PC-9 (cell line): ENCODE data around the gene MAST4.

Experiments used
- EZH2 ChIP-seq: fragments of 200-600 bp; sonication (generic); IDR thresholded peaks from 2 replicates; pipeline ENCODE4 v1.8.0; 2017; ENCODE audit warnings: antibody characterized with exemption, low read depth
- TF ChIP-seq, protein P1 (sequence below): fragments of 200-600 bp; sonication (generic); conservative IDR thresholded peaks from 2 replicates; pipeline ENCODE4 v1.6.1; 2017; ENCODE audit warnings: mixed run types, antibody characterized with exemption, mild to moderate bottlenecking, moderate library complexity

DNA sequence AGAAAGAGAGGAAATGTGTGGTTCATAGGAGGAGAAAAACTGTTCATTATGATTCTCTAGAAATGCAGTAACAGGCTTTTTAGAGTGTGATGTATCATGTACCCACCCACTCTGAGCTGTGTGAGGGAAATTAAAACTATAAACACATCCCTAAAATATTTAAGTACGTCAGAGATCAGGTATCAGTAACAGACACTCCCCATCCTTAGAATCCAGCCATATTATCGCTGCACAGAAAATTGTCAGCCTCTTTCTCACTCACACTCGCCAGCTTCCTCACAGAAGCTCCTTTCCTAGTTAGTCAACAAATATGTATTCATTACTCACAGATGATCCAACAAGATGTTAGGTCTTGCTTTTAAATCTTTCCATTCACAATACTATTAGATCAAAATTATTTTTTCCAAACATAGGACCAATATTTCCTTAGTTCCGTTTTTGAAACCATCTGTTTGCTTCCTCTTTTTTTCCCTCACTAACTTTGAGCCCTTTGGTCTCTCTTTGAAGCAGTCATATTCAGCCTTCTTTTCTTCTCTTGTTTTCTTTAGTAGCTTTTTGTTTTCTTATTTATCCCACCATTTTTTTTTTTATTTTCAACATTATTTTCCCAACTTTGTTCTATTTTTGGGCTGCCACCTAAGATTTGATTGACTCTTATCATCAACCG lies 13.6 kb upstream of the MAST4 start:
- TF ChIP-seq, protein P1, sequence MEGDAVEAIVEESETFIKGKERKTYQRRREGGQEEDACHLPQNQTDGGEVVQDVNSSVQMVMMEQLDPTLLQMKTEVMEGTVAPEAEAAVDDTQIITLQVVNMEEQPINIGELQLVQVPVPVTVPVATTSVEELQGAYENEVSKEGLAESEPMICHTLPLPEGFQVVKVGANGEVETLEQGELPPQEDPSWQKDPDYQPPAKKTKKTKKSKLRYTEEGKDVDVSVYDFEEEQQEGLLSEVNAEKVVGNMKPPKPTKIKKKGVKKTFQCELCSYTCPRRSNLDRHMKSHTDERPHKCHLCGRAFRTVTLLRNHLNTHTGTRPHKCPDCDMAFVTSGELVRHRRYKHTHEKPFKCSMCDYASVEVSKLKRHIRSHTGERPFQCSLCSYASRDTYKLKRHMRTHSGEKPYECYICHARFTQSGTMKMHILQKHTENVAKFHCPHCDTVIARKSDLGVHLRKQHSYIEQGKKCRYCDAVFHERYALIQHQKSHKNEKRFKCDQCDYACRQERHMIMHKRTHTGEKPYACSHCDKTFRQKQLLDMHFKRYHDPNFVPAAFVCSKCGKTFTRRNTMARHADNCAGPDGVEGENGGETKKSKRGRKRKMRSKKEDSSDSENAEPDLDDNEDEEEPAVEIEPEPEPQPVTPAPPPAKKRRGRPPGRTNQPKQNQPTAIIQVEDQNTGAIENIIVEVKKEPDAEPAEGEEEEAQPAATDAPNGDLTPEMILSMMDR: no peak
- TF ChIP-seq EZH2: no peak
